ENCODE data around the gene ZCCHC3. TPM values are rescaled to one million over a fixed set of nuclear protein-coding genes. Genes with fewer than 3 reads are reported as not detected.

Gene ZCCHC3
- total RNA-seq, 2 experiments from 2014 or later = 15.2 to 15.9 TPM

DNA sequence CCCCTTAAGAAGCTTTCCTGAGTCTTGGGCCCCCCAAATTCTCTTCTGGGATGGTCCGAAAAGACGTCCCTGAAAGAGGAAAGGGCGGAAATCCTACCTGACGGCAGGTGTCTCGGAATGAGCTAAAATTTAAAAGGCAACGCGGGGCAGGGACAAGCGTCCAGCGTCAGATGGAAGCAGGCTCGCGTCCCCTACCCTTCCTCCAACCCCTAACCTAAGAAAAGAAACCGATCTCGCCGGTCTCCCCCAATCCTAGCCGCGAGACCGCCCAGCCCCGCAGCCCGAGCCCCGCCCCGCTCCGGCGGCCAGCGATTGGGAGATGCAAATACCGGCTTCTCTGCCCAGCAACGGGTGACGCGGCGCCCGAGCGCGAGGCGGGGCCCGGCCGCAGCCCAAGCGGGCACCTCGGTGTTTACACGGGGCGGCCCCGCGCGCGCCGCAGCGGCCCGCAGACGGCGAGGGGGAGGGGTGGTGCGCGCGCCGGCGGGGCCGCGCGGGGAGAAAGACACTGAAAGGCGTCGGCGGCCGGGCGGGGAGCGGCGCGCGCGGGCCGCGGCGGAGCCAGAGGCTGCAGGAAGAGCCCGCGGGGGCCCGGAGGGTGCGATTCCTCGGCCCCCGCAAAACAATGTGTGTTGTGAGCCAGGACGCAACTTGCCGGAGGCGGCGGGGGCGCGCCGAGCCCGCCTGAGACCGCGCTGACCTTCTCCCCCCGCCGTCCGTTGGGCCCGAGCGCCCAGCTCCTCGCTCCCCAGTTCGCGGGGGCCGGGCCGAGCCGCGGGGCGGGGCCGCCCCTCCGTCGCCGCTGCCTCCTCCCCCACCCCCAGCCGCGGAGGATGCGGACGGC is 27.9 kb downstream of the ZCCHC3 start, which contains the start of gene SOX12:
Gene SOX12 (plus strand): TSS at position 508 of the 844 bp plus-strand sequence. CDS start 373 bp downstream, outside the sequence.
- no peaks in the 10 kb centered on the region for H3K36me3 Mint-ChIP-seq
- H3K4me1 Mint-ChIP-seq (ENCODE audit: low read depth) = peaks cover 15% of the 10 kb centered on the region
- peak within 1 kb of the TSS; percentile 78 for H3K27ac Mint-ChIP-seq
- DNase-seq = peak; percentile 97
- CTCF ChIA-PET = interaction anchor here (1.0 to 2.0 kb wide), 3 partner anchors 22 to 27 kb away, joined by 3 to 8 read pairs (median 3); no protein-coding TSS in a partner anchor
- H3K4me3 Mint-ChIP-seq = peak within 1 kb of the TSS; percentile 82
- POLR2A ChIA-PET = interaction anchor here (0.6 to 3.1 kb wide), 4 partner anchors 17 to 212 kb away, joined by 3 to 17 read pairs (median 4); partner anchors contain the start of gene ZCCHC3
- H3K27me3 Mint-ChIP-seq = no peaks in the 10 kb centered on the region
- H3K9me3 Mint-ChIP-seq = no peaks in the 10 kb centered on the region
- intact Hi-C loops (cut with micrococcal nuclease) = loop anchor here (1.0 kb wide), 2 partner anchors 15 to 219 kb away; no protein-coding TSS in a partner anchor

DNA sequence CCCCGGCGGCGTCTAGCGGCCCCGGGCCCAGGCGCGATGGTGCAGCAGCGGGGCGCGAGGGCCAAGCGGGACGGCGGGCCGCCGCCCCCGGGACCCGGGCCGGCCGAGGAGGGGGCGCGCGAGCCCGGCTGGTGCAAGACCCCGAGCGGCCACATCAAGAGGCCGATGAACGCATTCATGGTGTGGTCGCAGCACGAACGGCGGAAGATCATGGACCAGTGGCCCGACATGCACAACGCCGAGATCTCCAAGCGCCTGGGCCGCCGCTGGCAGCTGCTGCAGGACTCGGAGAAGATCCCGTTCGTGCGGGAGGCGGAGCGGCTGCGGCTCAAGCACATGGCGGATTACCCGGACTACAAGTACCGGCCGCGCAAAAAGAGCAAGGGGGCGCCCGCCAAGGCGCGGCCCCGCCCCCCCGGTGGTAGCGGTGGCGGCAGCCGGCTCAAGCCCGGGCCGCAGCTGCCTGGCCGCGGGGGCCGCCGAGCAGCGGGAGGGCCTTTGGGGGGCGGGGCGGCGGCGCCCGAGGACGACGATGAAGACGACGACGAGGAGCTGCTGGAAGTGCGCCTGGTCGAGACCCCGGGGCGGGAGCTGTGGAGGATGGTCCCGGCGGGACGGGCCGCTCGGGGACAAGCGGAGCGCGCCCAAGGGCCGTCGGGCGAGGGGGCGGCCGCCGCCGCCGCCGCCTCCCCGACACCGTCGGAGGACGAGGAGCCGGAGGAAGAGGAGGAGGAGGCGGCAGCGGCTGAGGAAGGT is 28.7 kb downstream of the ZCCHC3 start:
- ChIA-PET CTCF (no interaction called here), POLR2A (interaction anchor here (0.6 to 3.1 kb wide), 3 partner anchors 27 to 212 kb away, joined by 3 to 17 read pairs (median 4); partner anchors contain the start of gene ZCCHC3)
- Mint-ChIP-seq H3K36me3 (no peaks in the 10 kb centered on the region), H3K27me3 (no peaks in the 10 kb centered on the region), H3K9me3 (no peaks in the 10 kb centered on the region), H3K4me1 (ENCODE audit: low read depth) (peaks cover 18% of the 10 kb centered on the region), H3K27ac (no peak overlapping the region), H3K4me3 (peak overlapping the region; percentile 76)
- intact Hi-C loops (cut with micrococcal nuclease) = loop anchor here (1.0 kb wide), 2 partner anchors 16 to 218 kb away; no protein-coding TSS in a partner anchor
- peak; percentile 61 for DNase-seq

DNA sequence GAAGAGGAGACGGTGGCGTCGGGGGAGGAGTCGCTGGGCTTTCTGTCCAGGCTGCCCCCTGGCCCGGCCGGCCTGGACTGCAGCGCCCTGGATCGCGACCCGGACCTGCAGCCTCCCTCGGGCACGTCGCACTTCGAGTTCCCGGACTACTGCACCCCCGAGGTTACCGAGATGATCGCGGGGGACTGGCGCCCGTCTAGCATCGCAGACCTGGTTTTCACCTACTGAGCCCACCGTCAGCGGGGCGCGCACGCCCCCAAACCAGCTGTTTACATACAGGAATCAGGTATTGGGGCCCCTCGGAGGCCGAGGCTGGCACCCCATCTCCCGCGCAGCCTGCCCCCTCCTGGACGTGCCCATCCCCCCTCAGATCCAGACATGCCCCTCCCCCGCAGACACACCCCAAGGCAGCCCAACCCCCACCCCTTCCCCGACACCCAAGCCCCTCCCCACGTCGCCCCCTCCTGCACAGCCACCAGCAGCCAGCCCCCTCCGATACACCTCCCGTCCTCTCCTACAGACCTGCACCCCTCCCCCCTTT is 29.3 kb downstream of the ZCCHC3 start:
- peak overlapping the region; percentile 76 for H3K4me3 Mint-ChIP-seq
- intact Hi-C loops (cut with micrococcal nuclease) = no loop called here
- H3K9me3 Mint-ChIP-seq = no peaks in the 10 kb centered on the region
- H3K27ac Mint-ChIP-seq = no peak overlapping the region
- CTCF ChIA-PET = no interaction called here
- no peaks in the 10 kb centered on the region for H3K27me3 Mint-ChIP-seq
- DNase-seq = no peak
- POLR2A ChIA-PET = interaction anchor here (0.7 to 3.1 kb wide), 3 partner anchors 13 to 30 kb away, joined by 3 to 17 read pairs (median 3); partner anchors contain the start of gene ZCCHC3
- no peaks in the 10 kb centered on the region for H3K36me3 Mint-ChIP-seq
- H3K4me1 Mint-ChIP-seq (ENCODE audit: low read depth) = peaks cover 18% of the 10 kb centered on the region

DNA sequence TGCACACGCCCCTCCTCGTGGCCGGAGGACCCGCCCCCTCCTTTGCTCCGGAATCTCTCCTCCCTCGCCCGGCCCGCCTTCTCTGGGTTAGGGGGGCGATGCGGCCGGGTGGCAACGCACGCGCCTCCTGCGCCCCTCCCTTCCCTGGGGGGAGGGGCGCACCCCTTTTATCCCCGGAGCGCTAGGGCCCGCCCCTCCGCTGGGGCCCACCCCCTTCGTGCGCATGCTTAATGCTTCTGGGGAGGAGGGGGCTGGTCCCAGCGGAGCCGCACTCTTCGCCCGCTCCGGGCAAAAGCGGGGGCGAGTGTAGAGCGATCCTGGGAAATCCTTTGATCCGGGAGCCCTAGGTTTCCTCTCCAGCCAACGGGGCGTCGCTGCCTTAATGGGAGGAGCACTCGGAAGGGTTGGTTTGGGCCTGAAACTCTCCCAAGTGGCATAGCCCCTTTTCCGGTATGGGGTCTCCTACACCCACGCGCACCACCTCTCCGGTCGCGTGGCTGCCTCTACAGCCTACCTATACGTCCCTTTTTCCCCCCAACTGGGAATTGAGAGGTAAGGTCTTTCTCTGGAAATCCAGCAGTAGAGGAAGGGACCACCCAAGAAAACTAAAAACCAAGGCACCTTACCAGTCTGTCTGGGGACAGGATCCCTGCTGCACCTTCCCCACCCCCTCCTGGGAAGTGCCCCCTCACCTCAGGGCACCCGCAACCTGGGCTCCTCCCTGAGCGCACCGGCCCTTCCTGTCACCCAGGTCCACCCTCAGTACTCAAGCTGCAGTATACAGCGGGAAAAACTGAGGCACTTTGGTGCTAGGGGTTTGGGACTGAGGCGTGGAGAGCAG is 30.0 kb downstream of the ZCCHC3 start:
- H3K4me3 Mint-ChIP-seq = peak overlapping the region; percentile 76
- ChIA-PET CTCF (no interaction called here), POLR2A (interaction anchor here (0.7 kb wide), 1 partner anchor 12 kb away, joined by 3 read pairs; no protein-coding TSS in a partner anchor)
- H3K36me3 Mint-ChIP-seq = no peaks in the 10 kb centered on the region
- no peaks in the 10 kb centered on the region for H3K27me3 Mint-ChIP-seq
- no peak overlapping the region for H3K27ac Mint-ChIP-seq
- peaks cover 18% of the 10 kb centered on the region for H3K4me1 Mint-ChIP-seq (ENCODE audit: low read depth)
- DNase-seq = peak; percentile 78
- intact Hi-C loops (cut with micrococcal nuclease) = no loop called here
- no peaks in the 10 kb centered on the region for H3K9me3 Mint-ChIP-seq

DNA sequence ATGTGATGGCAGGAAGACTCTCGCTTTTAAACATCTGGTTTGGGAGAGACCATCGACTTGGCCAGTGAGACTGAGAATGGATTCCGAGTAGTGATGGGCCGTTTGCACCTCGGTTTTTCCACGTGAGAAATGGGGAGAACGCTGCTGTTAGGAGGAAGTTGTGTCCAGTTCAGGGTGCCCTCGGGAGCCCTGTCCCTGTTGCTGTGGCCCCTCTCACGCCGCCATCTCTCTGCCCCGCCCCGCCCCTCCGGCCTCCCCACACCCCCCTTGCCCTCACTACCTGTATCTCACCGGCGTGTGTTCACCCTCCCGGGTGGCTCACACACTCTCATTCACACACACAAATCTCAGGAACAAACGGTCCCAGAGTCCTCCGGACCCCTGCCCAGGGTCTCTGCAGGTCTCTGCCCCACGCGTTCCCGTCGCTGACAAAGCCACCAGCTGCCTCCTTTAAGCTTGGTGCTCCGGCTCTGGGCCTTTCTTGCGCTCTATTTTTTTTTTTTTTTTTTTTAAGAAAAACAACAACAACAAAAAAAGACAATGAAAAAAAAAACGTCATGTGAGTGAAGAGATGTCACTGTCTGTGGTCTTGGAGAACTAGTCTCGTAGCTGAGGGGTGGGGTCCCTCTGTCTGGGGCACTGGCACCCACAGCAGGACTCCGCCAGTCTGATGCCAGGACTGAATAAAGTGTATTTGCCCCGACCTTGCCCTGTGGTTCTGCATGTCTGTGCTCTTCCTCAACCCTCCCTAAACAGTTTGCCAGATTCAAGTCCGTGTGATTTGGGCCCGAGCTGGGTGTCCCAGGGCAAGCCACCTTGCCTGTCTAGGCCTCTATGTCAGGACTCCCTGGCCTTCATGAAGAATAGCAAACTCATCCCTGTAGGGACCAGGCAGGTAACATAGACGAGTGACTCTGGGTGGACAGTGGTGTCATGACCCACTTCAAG is 30.9 kb downstream of the ZCCHC3 start:
- Mint-ChIP-seq H3K27me3 (no peaks in the 10 kb centered on the region), H3K36me3 (no peaks in the 10 kb centered on the region), H3K9me3 (no peaks in the 10 kb centered on the region), H3K4me1 (ENCODE audit: low read depth) (peaks cover 18% of the 10 kb centered on the region), H3K27ac (no peak overlapping the region), H3K4me3 (peak overlapping the region; percentile 76)
- POLR2A ChIA-PET = no interaction called here
- no peak for DNase-seq
- CTCF ChIA-PET = interaction anchor here (0.8 to 5.1 kb wide), 3 partner anchors 18 to 59 kb away, joined by 3 to 37 read pairs (median 25); partner anchors contain the start of gene NRSN2
- intact Hi-C loops (cut with micrococcal nuclease) = no loop called here

DNA sequence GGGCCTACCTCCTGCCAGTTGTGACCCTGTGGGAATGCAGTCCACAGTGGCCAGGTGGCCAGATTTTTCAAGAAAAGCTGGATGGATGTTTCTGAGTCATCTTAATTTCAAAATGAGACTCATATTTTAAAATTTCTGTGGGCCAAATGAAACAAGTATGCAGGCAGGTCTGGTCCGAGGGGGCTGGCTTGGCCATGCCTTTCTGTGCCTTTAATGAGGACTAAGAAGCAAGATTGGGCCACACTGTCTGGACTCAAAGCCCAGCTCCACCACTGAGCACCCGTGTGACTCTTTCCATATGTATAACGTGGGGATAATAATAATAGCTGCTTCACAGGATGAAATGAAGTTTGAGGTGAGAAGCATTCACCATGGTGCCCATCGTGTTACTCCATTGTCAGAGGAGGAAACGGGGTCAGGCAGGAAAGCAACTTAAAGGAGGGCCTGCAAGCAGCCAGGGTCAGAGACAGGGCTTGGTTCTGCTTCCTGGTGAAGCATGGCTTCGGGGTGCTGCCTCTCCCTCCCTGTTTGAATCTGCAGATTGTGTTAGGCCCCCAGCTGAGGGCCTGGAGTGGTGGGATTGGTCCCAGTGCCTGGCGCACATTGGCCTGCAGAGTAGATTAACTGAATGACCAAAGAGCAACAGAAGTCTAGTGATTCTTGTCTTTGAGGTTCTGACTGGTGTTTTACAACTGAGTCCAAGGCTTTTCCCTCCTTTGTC is 31.8 kb downstream of the ZCCHC3 start:
- intact Hi-C loops (cut with micrococcal nuclease) = no loop called here
- ChIA-PET POLR2A (no interaction called here), CTCF (interaction anchor here (0.6 to 5.1 kb wide), 16 partner anchors 8 to 205 kb away, joined by 3 to 37 read pairs (median 7); partner anchors contain the start of genes NRSN2, TBC1D20 and ZCCHC3)
- no peak overlapping the region for H3K27ac Mint-ChIP-seq
- DNase-seq = no peak
- H3K9me3 Mint-ChIP-seq = no peaks in the 10 kb centered on the region
- H3K4me3 Mint-ChIP-seq = no peak overlapping the region
- H3K27me3 Mint-ChIP-seq = no peaks in the 10 kb centered on the region
- H3K36me3 Mint-ChIP-seq = no peaks in the 10 kb centered on the region
- H3K4me1 Mint-ChIP-seq (ENCODE audit: low read depth) = peaks cover 12% of the 10 kb centered on the region

DNA sequence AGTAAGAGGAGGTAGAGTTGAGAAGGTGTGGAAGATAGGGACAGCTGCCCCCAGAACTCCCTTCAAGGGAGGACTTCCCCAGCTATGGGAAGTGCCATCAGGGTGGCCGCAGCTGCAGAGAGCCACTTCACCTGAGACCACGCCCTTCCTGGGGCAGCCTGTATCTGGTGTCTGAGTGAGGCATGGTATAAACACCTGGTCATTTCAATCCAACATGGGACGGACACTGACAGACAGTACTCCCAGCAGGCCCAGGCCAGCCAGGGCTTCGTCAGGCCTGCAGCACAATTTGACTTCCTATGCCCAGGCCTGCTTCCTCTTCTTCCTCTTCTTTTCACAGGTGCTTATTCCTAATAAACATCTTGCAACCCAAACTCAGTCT is 32.5 kb downstream of the ZCCHC3 start:
- H3K4me3 Mint-ChIP-seq = no peak overlapping the region
- no peak overlapping the region for H3K27ac Mint-ChIP-seq
- H3K36me3 Mint-ChIP-seq = no peaks in the 10 kb centered on the region
- no peak for DNase-seq
- CTCF ChIA-PET = interaction anchor here (0.6 to 5.1 kb wide), 21 partner anchors 9 to 214 kb away, joined by 3 to 37 read pairs (median 5); partner anchors contain the start of genes CSNK2A1, NRSN2, TBC1D20 and ZCCHC3
- POLR2A ChIA-PET = no interaction called here
- H3K9me3 Mint-ChIP-seq = no peaks in the 10 kb centered on the region
- H3K4me1 Mint-ChIP-seq (ENCODE audit: low read depth) = peaks cover 9% of the 10 kb centered on the region
- no peaks in the 10 kb centered on the region for H3K27me3 Mint-ChIP-seq
- intact Hi-C loops (cut with micrococcal nuclease) = loop anchor here (1.0 to 2.0 kb wide), 2 partner anchors 63 to 121 kb away; no protein-coding TSS in a partner anchor

DNA sequence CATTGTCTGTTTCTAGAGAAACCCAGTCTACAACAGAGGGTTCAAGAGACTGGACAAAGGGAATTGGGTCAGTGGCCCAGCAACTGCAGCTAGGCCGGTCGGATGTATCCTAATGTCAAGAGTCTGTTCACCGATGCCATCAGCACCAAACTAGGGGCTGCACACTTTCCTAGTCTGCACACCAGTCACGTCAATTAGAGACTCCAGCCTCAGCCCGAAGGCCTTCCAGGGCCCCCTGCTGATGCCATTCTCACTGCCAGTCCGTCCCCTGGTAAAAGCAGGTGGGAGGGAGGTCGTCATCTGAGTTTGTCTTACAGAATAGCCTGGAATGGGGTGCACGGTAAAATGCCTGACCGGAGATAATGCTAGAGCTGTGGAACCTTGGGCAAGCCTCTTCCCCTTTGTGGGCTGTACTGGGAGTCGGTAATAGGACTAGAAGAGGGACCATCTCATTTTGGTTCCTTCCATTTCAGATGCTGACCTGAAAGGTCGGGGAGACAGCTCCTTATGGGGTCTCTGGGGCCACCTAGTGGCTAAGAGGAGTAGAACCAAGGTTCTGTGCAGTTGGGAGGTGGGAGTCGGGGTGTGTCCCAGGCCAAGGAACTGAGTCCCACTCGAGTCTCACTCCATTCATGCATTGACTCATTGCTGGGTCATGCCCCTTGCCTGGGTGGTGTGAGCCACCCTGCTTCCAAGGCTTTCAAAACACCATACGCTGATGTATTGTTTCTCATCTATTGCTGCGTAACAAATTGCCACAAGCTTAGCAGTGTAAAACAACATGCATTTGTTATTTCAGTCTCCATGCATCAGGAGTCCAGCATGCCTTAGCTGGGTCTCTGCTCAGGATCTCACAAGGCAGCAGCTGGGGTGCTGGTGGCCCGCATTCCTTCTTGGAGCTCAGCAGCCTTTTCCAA is 33.1 kb downstream of the ZCCHC3 start:
- intact Hi-C loops (cut with micrococcal nuclease) = loop anchor here (1.0 to 2.0 kb wide), 2 partner anchors 64 to 121 kb away; no protein-coding TSS in a partner anchor
- ChIA-PET POLR2A (interaction anchor here (1.0 kb wide), 1 partner anchor 29 kb away, joined by 4 read pairs; no protein-coding TSS in a partner anchor), CTCF (interaction anchor here (0.6 to 5.1 kb wide), 39 partner anchors 9 to 213 kb away, joined by 3 to 37 read pairs (median 4); partner anchors contain the start of genes CSNK2A1, NRSN2, TBC1D20 and ZCCHC3)
- H3K27ac Mint-ChIP-seq = no peak overlapping the region
- no peaks in the 10 kb centered on the region for H3K36me3 Mint-ChIP-seq
- no peak overlapping the region for H3K4me3 Mint-ChIP-seq
- peaks cover 7% of the 10 kb centered on the region for H3K4me1 Mint-ChIP-seq (ENCODE audit: low read depth)
- H3K27me3 Mint-ChIP-seq = no peaks in the 10 kb centered on the region
- no peaks in the 10 kb centered on the region for H3K9me3 Mint-ChIP-seq
- DNase-seq = peak; percentile 73

DNA sequence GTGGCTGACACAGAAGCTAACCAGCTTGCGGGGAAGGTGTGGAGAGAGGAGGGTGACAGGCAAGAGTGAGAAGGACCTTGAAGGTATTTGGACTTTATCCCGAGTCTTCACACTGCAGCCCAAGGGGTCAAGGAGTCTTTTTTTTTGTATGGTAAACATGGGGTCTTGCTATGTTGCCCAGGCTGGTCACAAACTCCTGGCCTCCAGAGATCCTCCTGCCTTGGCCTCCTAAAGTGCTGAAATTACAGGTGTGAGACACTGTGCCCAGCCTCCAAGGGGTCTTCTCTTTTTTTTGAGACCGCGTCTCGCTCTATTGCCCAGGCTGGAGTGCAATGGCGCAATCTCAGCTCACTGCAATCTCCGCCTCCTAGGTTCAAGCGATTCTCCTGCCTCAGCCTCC is 37.2 kb downstream of the ZCCHC3 start:
- Mint-ChIP-seq H3K9me3 (no peaks in the 10 kb centered on the region), H3K27ac (no peak overlapping the region), H3K4me3 (no peak overlapping the region), H3K4me1 (ENCODE audit: low read depth) (peaks cover 4% of the 10 kb centered on the region), H3K27me3 (no peaks in the 10 kb centered on the region), H3K36me3 (no peaks in the 10 kb centered on the region)
- POLR2A ChIA-PET = no interaction called here
- CTCF ChIA-PET = interaction anchor here (2.5 kb wide), 1 partner anchor 20 kb away, joined by 6 read pairs; no protein-coding TSS in a partner anchor
- no peak for DNase-seq
- intact Hi-C loops (cut with micrococcal nuclease) = no loop called here
